Measurements from ENCODE around the gene FBXL12. TPM values are rescaled to one million over a fixed set of nuclear protein-coding genes. Genes with fewer than 3 reads are reported as not detected.

The FBXL12 gene
- total and polyA plus RNA-seq, 2 donors (not counting 1 experiment from before 2014, with no cell fraction given), result 41.5 to 79.4 TPM

GRCh38 chr19:9811139-9811538 is 7.7 kb downstream of the FBXL12 start:
- CTCF ChIA-PET, result no interaction called here
- intact Hi-C loops (cut with micrococcal nuclease), result loop anchor here (10.0 kb wide), 1 partner anchor 1564 kb away; the partner anchor contains the start of gene SWSAP1
- H3K27ac Mint-ChIP-seq, result no peak overlapping the region

More at GRCh38 chr19:9811139-9811538, 7.7 kb downstream of the FBXL12 start:
- Mint-ChIP-seq H3K4me1 (no peaks in the 10 kb centered on the region), H3K27me3 (no peaks in the 10 kb centered on the region), H3K9me3 (ENCODE audit: insufficient read depth) (peaks cover 3% of the 10 kb centered on the region), H3K4me3 (no peak overlapping the region)
- DNase-seq (no peak), ATAC-seq (ENCODE audit: low read depth) (no peak)
- H3K79me2 ChIP-seq (ENCODE audit: control insufficient read depth, insufficient read depth, low read length), result peaks cover 41% of the 10 kb centered on the region
- no peak overlapping the region for H3K4me3 ChIP-seq (ENCODE audit: control extremely low read depth in 1 of 5, extremely low read depth in 1 of 5, insufficient read depth in 1 of 5, low read depth in 2 of 5, low read length in 4 of 5)
- no peaks in the 10 kb centered on the region for H3K4me1 ChIP-seq (ENCODE audit: control insufficient read depth in 2 of 2, insufficient read depth in 2 of 2, low read length in 2 of 2)
- H4K20me1 ChIP-seq (ENCODE audit: control insufficient read depth, insufficient read depth, low read length, poor library complexity, severe bottlenecking), result no peaks in the 10 kb centered on the region
- H3K9me3 ChIP-seq (ENCODE audit: control extremely low read depth in 1 of 3, control insufficient read depth in 2 of 3, insufficient read depth in 1 of 3, low read length in 2 of 3), result peaks cover 0 to 16% (median 6%) of the 10 kb centered on the region in 3 donors
- H3K36me3 ChIP-seq (replicated peaks in 1 of 2; ENCODE audit: control extremely low read depth in 1 of 2, control insufficient read depth in 1 of 2, extremely low read depth in 1 of 2, insufficient read depth in 2 of 2, low read length in 1 of 2), result peaks cover 0 to 27% of the 10 kb centered on the region in 2 experiments
- 99% methylated on average over 21 of the region's 21 CpGs for WGBS (ENCODE audit: insufficient coverage)
- H3K4me2 ChIP-seq (replicated peaks; ENCODE audit: low read depth, low read length, poor library complexity, severe bottlenecking), result no peak overlapping the region
- no peaks in the 10 kb centered on the region for H3K27me3 ChIP-seq (replicated peaks in 1 of 4; ENCODE audit: control extremely low read depth in 1 of 4, control insufficient read depth in 3 of 4, insufficient read depth in 4 of 4, low read length in 3 of 4)
- H3K9ac ChIP-seq (ENCODE audit: low read length), result no peak overlapping the region
- POLR2A ChIA-PET, result interaction anchor here (0.7 kb wide), 1 partner anchor 19 kb away, joined by 4 read pairs; no protein-coding TSS in a partner anchor
- TF ChIP-seq EZH2 (IDR thresholded peaks at IDR 0.05; ENCODE audit: borderline replicate concordance, insufficient read depth, low read depth, low read length, poor library complexity, severe bottlenecking) (no peak), CTCF (IDR thresholded peaks at IDR 0.05) (no peak)
- no peak overlapping the region for H2AFZ ChIP-seq (ENCODE audit: insufficient read depth, low read depth, low read length, poor library complexity, severe bottlenecking)
- no peak overlapping the region for H3K27ac ChIP-seq (ENCODE audit: low read length in 2 of 2)
